Testis (tissue), 2 donors: ENCODE measurements around the gene CPLANE1.

Experiments used
- POLR2A ChIP-seq: fragments of 450-650 bp; IDR thresholded peaks from one replicate; pipeline ENCODE4 v1.6.1; 2017; ENCODE audit warnings: antibody characterized with exemption, mild to moderate bottlenecking, moderate library complexity
- TF ChIP-seq, protein P1 (sequence below), 3 experiments: fragments of 450-650 bp in 2 of 3; fragments of 200-600 bp in 1 of 3; sonication (generic) in 1 of 3; IDR thresholded peaks; one replicate each; pipeline ENCODE4 v1.5.1; 2016 to 2019; ENCODE audit warnings: antibody characterized with exemption in 3 of 3, mild to moderate bottlenecking in 2 of 3, moderate library complexity in 1 of 3

GRCh38 chr5:37111426-37112382 lies 137.5 kb downstream of the CPLANE1 start:
- TF ChIP-seq, protein P1, sequence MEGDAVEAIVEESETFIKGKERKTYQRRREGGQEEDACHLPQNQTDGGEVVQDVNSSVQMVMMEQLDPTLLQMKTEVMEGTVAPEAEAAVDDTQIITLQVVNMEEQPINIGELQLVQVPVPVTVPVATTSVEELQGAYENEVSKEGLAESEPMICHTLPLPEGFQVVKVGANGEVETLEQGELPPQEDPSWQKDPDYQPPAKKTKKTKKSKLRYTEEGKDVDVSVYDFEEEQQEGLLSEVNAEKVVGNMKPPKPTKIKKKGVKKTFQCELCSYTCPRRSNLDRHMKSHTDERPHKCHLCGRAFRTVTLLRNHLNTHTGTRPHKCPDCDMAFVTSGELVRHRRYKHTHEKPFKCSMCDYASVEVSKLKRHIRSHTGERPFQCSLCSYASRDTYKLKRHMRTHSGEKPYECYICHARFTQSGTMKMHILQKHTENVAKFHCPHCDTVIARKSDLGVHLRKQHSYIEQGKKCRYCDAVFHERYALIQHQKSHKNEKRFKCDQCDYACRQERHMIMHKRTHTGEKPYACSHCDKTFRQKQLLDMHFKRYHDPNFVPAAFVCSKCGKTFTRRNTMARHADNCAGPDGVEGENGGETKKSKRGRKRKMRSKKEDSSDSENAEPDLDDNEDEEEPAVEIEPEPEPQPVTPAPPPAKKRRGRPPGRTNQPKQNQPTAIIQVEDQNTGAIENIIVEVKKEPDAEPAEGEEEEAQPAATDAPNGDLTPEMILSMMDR (IDR thresholded peaks at IDR 0.05): no peak
- no peak for TF ChIP-seq POLR2A
